H1 (cell line): ENCODE data around the gene IDH3A. TPM values are rescaled to one million over a fixed set of nuclear protein-coding genes. Genes with fewer than 3 reads are reported as not detected.

Experiments
- CHD2 ChIP-seq: IDR thresholded peaks from 2 replicates; pipeline ENCODE4 v1.6.1; 2012; ENCODE audit warnings: low read length, improper control_type of control experiment
- CHD7 ChIP-seq: fragments of 300-600 bp; sonication (generic); IDR thresholded peaks from 2 replicates; pipeline ENCODE4 v1.7.1; 2012; ENCODE audit warnings: low read length, moderate library complexity, mild to moderate bottlenecking, inconsistent platforms; ENCODE audit not compliant: insufficient replicate concordance
- SIRT6 ChIP-seq: IDR thresholded peaks from one replicate; pipeline ENCODE4 v1.7.1; 2012; ENCODE audit warnings: low read length, inconsistent platforms
- polyA plus RNA-seq, 7 experiments: library from polyadenylated mRNA; depleted of rRNA in 3 of 7; stranded (reverse) in 5 of 7; unstranded in 2 of 7; fragments of >200 nt in 5 of 7; fragments of 200-250 nt in 2 of 7; gene quantifications; 1 replicate in 5 of 7; 2 replicates in 1 of 7; 4 replicates in 1 of 7; pipeline versions ENCODE4 v1.2.1 to v1.2.3, GENCODE V29; 2011 to 2013; ENCODE audit warnings: missing spikeins in 2 of 7, mixed read lengths in 2 of 7
- total RNA-seq: library from RNA; stranded (reverse); fragmentation: NEBNext Ultra II Directional; extraction: Animal tissue kit (Norgen Biotek cat#: 25700); gene quantifications from 2 replicates; pipeline ENCODE4 v1.2.1, GENCODE V29; 2021

IDH3A gene
- total and polyA plus RNA-seq, 2 of the 8 experiments (the other 6 are each of a cell fraction or from before 2014, with no cell fraction given): 23.4 to 36.8 TPM

DNA sequence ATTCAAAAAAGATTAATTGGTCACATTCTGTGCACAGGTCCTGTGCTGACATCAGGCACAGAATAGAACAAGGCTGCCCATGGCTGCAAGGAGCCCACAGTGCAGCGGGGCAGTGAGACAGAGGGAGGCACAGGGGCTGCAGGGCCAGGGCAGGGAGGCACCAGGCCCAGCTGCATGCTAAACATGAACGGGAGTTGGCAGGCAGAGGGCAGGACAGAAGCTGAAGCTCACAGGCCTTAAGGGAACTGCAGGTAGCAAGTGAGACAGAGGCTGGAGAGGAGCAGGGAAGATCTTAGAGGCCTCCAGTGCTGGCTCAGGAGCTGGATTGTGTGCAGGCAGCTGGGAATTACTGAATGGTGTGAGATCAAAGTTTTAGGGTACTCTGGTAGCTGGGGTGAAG is 26.2 kb downstream of the IDH3A start (continued):
- TF ChIP-seq CHD7: no peak
- no peak for TF ChIP-seq SIRT6
- no peak for TF ChIP-seq CHD2
